GM23338 (cell line): ENCODE measurements around the gene SRSF8. TPM values are rescaled to one million over a fixed set of nuclear protein-coding genes. Genes with fewer than 3 reads are reported as not detected.

Source experiments
- ATAC-seq: fragments of 200-7000 bp; cut with Tn5 transposase; 3 replicates; pipeline ENCODE4 v1.9.1; 2020
- DNase-seq: peaks from one replicate; pipeline ENCODE4 v3.0.0-alpha.2; 2015; ENCODE audit warnings: low spot score
- H2AFZ ChIP-seq: fragments of 200-600 bp; sonication (generic); 2 replicates; pipeline ENCODE4 v1.8.0; 2016; ENCODE audit warnings: antibody characterized with exemption, mild to moderate bottlenecking, moderate library complexity
- H3F3A ChIP-seq: fragments of 200-600 bp; sonication (generic); replicated peaks from 2 replicates; pipeline ENCODE4 v1.8.0; 2017; ENCODE audit warnings: antibody characterized with exemption, mixed run types, low read depth
- H3K27ac ChIP-seq: fragments of 200-600 bp; sonication (generic); 2 replicates; pipeline ENCODE4 v1.6.1; 2016; ENCODE audit warnings: low read depth
- H3K27me3 ChIP-seq: fragments of 200-600 bp; sonication (generic); 2 replicates; pipeline ENCODE4 v1.8.0; 2016; ENCODE audit warnings: mild to moderate bottlenecking, mixed run types, moderate library complexity; ENCODE audit not compliant: insufficient read depth
- H3K36me3 ChIP-seq: fragments of 200-600 bp; sonication (generic); 2 replicates; pipeline ENCODE4 v1.8.0; 2016; ENCODE audit warnings: mild to moderate bottlenecking; ENCODE audit not compliant: insufficient read depth
- H3K4me1 ChIP-seq: fragments of 200-600 bp; sonication (generic); 2 replicates; pipeline ENCODE4 v1.8.0; 2016; ENCODE audit warnings: mild to moderate bottlenecking, moderate library complexity; ENCODE audit not compliant: insufficient read depth
- H3K4me2 ChIP-seq: fragments of 200-600 bp; sonication (generic); 2 replicates; pipeline ENCODE4 v1.7.1; 2017; ENCODE audit warnings: mixed run types
- H3K4me3 ChIP-seq: fragments of 200-600 bp; sonication (generic); 2 replicates; pipeline ENCODE4 v1.6.1; 2016; ENCODE audit warnings: mixed run types
- H3K79me2 ChIP-seq: fragments of 200-600 bp; sonication (generic); replicated peaks from 2 replicates; pipeline ENCODE4 v1.8.0; 2017; ENCODE audit warnings: mild to moderate bottlenecking; ENCODE audit not compliant: insufficient read depth
- H3K9me2 ChIP-seq: fragments of 200-600 bp; sonication (generic); 2 replicates; pipeline ENCODE4 v1.8.0; 2017; ENCODE audit not compliant: insufficient read depth
- H4K20me1 ChIP-seq: fragments of 200-600 bp; sonication (generic); replicated peaks from 2 replicates; pipeline ENCODE4 v1.8.0; 2017; ENCODE audit warnings: mild to moderate bottlenecking; ENCODE audit not compliant: insufficient read depth
- H3K27ac Mint-ChIP-seq: 2 replicates; pipeline ENCODE4 v1.8.0; 2020; ENCODE audit warnings: inconsistent platforms, mild to moderate bottlenecking, moderate library complexity, mixed read lengths
- H3K27me3 Mint-ChIP-seq: 3 replicates; pipeline ENCODE4 v1.8.0; 2022; ENCODE audit warnings: low read depth, mild to moderate bottlenecking, moderate library complexity, mixed read lengths, inconsistent platforms; ENCODE audit not compliant: insufficient read depth, poor library complexity
- H3K36me3 Mint-ChIP-seq: 3 replicates; pipeline ENCODE4 v1.8.0; 2021; ENCODE audit warnings: low read depth, mild to moderate bottlenecking, inconsistent platforms, moderate library complexity, mixed read lengths
- H3K4me1 Mint-ChIP-seq: 3 replicates; pipeline ENCODE4 v1.8.0; 2020; ENCODE audit warnings: mild to moderate bottlenecking, inconsistent platforms, mixed read lengths
- H3K4me3 Mint-ChIP-seq: 3 replicates; pipeline ENCODE4 v1.8.0; 2021; ENCODE audit warnings: moderate library complexity, mild to moderate bottlenecking, inconsistent platforms, mixed read lengths
- H3K9me3 Mint-ChIP-seq: 3 replicates; pipeline ENCODE4 v1.8.0; 2020; ENCODE audit warnings: moderate library complexity, mild to moderate bottlenecking, inconsistent platforms, mixed read lengths
- CREB1 ChIP-seq: fragments of 250-450 bp; sonication (Bioruptor Pico); IDR thresholded peaks from 2 replicates; pipeline ENCODE4 v1.5.0; 2020; ENCODE audit warnings: low read depth, mild to moderate bottlenecking, moderate library complexity
- CTCF ChIP-seq, 2 experiments: fragments of 200-600 bp in 1 of 2; sonication (generic) in 1 of 2; conservative IDR thresholded peaks; 2 replicates each; pipeline versions ENCODE4 v1.5.1 to v1.6.1; 2016 to 2017; ENCODE audit warnings: antibody characterized with exemption in 2 of 2, low read depth in 2 of 2, mild to moderate bottlenecking in 2 of 2, moderate library complexity in 1 of 2
- ETS1 ChIP-seq: IDR thresholded peaks from 2 replicates; pipeline ENCODE4 v1.6.1; 2016; ENCODE audit warnings: antibody characterized with exemption
- EZH2 ChIP-seq: fragments of 200-600 bp; sonication (generic); IDR thresholded peaks from one replicate; pipeline ENCODE4 v1.8.0; 2017; ENCODE audit warnings: antibody characterized with exemption, mild to moderate bottlenecking, low read depth; ENCODE audit not compliant: unreplicated experiment
- EZH2phosphoT487 ChIP-seq: fragments of 200-600 bp; sonication (generic); IDR thresholded peaks from one replicate; pipeline ENCODE4 v1.8.1; 2018; ENCODE audit warnings: antibody characterized with exemption; ENCODE audit not compliant: unreplicated experiment
- JUNB ChIP-seq: IDR thresholded peaks from one replicate; pipeline ENCODE4 v1.6.1; 2016; ENCODE audit warnings: antibody characterized with exemption; ENCODE audit not compliant: unreplicated experiment
- NANOG ChIP-seq: IDR thresholded peaks from 2 replicates; pipeline ENCODE4 v1.6.1; 2016; ENCODE audit warnings: antibody characterized with exemption, borderline replicate concordance
- POLR2AphosphoS5 ChIP-seq: IDR thresholded peaks from 2 replicates; pipeline ENCODE4 v1.6.1; 2016; ENCODE audit warnings: antibody characterized with exemption, low read depth
- REST ChIP-seq: IDR thresholded peaks from one replicate; pipeline ENCODE4 v1.6.1; 2018; ENCODE audit warnings: antibody characterized with exemption; ENCODE audit not compliant: unreplicated experiment
- STAT1 ChIP-seq: IDR thresholded peaks from one replicate; pipeline ENCODE4 v1.6.1; 2016; ENCODE audit warnings: antibody characterized with exemption; ENCODE audit not compliant: unreplicated experiment
- ZNF114 ChIP-seq: fragments of 250-450 bp; sonication (Bioruptor Pico); IDR thresholded peaks from 2 replicates; pipeline ENCODE4 v1.5.0; 2020; ENCODE audit warnings: mild to moderate bottlenecking, moderate library complexity
- ZNF331 ChIP-seq: fragments of 250-450 bp; sonication (Bioruptor Pico); IDR thresholded peaks from 2 replicates; pipeline ENCODE4 v1.5.0; 2020; ENCODE audit warnings: low read depth, mild to moderate bottlenecking, moderate library complexity
- ZNF462 ChIP-seq: fragments of 250-450 bp; sonication (Bioruptor Pico); IDR thresholded peaks from 2 replicates; pipeline ENCODE4 v1.5.0; 2020; ENCODE audit warnings: mild to moderate bottlenecking, moderate library complexity
- polyA plus RNA-seq: library from polyadenylated mRNA; unstranded; fragments of >200 nt; fragmentation: Nextera tagmentation; extraction: Ambion mirVana; gene quantifications from 2 replicates; pipeline ENCODE4 v1.2.1, GENCODE V29; 2016
- total RNA-seq: library from RNA; depleted of rRNA; stranded (reverse); fragments of >200 nt; shearing (Covaris generic); gene quantifications from 2 replicates; pipeline ENCODE4 v1.2.3, GENCODE V29; 2014

The SRSF8 gene
- total and polyA plus RNA-seq, 2 experiments from 2014 or later = 12.6 to 19.9 TPM

GRCh38 chr11:95078526-95078925 is 11.8 kb downstream of the SRSF8 start:
- Mint-ChIP-seq H3K27ac (no peak overlapping the region), H3K4me1 (peaks cover 13% of the 10 kb centered on the region; the same call in 2 of the 3 replicates), H3K27me3 (no peaks in the 10 kb centered on the region), H3K36me3 (no peaks in the 10 kb centered on the region), H3K9me3 (no peaks in the 10 kb centered on the region), H3K4me3 (no peak overlapping the region)
- Histone ChIP-seq H3K27ac (no peak overlapping the region), H3F3A (no peaks in the 10 kb centered on the region), H3K4me2 (no peak overlapping the region), H3K4me1 (peaks cover 12% of the 10 kb centered on the region), H4K20me1 (no peaks in the 10 kb centered on the region), H3K36me3 (no peaks in the 10 kb centered on the region), H3K9me2 (no peaks in the 10 kb centered on the region), H2AFZ (no peak overlapping the region), H3K4me3 (no peak overlapping the region), H3K27me3 (no peaks in the 10 kb centered on the region), H3K79me2 (no peaks in the 10 kb centered on the region)
- ATAC-seq (no peak), DNase-seq (no peak)
- TF ChIP-seq ZNF462 (CRISPR knock-in tag) (no peak), STAT1 (no peak), CTCF (conservative IDR thresholded peaks at IDR 0.05; ENCODE audit: low read depth in 2 of 2) (no peak), REST (no peak), ETS1 (no peak), CREB1 (CRISPR knock-in tag) (no peak), POLR2AphosphoS5 (no peak), EZH2phosphoT487 (no peak), ZNF114 (CRISPR knock-in tag) (no peak), JUNB (no peak), NANOG (no peak), EZH2 (no peak), ZNF331 (CRISPR knock-in tag) (no peak)
